GM21528 (cell line): ENCODE data around the gene NCBP1.

Experiments
- ATAC-seq: cut with Tn5 transposase; IDR thresholded peaks from one replicate; pipeline ENCODE4 v1.9.1; 2021; ENCODE audit warnings: mild to moderate bottlenecking, moderate library complexity; ENCODE audit not compliant: unreplicated experiment, low FRiP score

NCBP1 gene

DNA sequence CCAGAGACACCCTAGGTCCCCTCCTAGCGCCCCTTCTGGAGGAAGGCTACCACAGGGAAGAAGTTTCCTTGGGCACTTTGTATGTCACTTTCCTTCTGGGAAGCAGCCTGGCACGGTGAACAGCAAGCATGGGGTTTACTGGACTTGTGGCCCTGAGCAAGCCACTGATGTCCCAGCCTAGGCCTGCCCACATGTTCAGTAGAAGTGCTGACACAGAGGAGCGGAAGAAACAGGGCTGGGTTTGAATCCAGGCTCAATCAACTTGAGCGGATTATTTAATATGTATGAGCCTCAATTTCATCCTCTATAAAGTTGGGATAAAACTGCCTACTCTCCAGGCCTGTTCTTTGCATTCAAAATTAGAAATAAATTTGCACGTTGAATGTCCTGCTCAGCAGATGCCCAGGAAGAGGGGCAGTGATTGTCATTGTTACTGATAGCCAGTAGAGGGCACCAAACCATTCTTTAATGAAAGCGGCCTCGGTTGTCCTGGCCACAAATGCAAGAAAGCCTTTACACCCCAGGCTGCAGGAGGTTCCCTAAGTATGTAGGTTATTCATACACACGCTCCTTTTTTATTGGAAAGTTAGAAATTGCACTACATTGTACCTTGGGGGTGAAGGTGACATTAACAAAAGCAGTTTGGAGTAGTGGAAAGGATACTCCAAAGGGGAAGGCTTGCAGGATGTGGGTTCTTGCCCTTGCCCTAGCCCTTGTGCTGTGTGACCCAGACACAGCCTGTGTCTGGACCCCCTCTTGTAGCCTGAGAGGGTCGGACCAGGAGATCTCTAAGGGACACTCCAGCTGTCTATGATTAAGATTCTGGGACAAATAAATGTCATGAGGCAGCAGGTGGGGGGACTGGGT lies 77.0 kb downstream of the NCBP1 start:
- peak; percentile 66 for ATAC-seq

- no peak for ATAC-seq
These were observed 77.6 kb downstream of the NCBP1 start for GRCh38 chr9:97711223-97711626.

DNA sequence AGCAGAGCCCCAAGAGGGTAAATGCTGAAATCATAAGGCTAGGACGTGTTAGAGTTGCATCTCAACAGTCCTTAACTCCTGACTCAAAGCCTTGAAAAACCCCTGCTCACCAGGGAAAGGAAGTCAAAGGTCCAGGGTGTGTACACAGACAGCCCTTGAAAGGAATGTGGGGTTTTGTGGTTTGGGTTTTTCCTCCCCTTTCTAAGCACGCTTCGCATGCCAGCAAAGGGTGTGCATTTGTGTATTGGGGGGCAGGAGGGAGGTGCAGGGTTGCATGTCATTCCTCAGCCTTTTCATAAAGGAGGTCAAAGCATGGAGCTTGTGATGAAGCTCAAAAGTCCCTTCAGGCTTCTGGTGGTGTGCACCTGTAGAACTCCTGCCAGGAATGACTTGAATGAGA lies 80.8 kb downstream of the NCBP1 start:
- no peak for ATAC-seq

GRCh38 chr9:97717866-97718265 lies 84.2 kb downstream of the NCBP1 start:
- no peak for ATAC-seq

DNA sequence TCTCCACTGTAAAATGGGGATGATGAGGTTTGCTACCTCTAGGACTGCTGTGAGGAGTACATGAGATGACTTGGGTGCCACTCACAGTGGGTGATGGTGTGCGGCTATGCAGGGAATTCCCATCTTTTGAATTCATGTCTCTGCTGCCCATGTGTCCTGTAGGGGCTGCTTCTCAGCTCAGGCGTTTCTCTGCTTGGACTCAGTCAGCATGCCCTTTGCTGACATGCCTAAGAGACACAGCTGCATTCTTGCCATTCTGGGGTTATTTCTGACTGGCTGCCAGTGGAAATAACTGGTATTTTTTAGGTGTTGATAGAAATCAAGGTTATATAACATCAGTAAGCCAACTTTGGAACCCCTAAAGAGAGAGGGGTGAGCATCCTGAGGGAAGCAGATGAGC lies 87.8 kb downstream of the NCBP1 start:
- no peak for ATAC-seq

- ATAC-seq: no peak
These were observed 88.7 kb downstream of the NCBP1 start for GRCh38 chr9:97722331-97722730.
